Measurements from ENCODE around the gene TUBA1B. TPM values are rescaled to one million over a fixed set of nuclear protein-coding genes. Genes with fewer than 3 reads are reported as not detected.
"Not testable (repeated sequence)": the region's sequence is repeated elsewhere in the genome, so short reads cannot be mapped to it uniquely, and the experiment has no call there.

The TUBA1B gene
- total RNA-seq, result 1,075 and 1,939 TPM in 2 replicates

DNA sequence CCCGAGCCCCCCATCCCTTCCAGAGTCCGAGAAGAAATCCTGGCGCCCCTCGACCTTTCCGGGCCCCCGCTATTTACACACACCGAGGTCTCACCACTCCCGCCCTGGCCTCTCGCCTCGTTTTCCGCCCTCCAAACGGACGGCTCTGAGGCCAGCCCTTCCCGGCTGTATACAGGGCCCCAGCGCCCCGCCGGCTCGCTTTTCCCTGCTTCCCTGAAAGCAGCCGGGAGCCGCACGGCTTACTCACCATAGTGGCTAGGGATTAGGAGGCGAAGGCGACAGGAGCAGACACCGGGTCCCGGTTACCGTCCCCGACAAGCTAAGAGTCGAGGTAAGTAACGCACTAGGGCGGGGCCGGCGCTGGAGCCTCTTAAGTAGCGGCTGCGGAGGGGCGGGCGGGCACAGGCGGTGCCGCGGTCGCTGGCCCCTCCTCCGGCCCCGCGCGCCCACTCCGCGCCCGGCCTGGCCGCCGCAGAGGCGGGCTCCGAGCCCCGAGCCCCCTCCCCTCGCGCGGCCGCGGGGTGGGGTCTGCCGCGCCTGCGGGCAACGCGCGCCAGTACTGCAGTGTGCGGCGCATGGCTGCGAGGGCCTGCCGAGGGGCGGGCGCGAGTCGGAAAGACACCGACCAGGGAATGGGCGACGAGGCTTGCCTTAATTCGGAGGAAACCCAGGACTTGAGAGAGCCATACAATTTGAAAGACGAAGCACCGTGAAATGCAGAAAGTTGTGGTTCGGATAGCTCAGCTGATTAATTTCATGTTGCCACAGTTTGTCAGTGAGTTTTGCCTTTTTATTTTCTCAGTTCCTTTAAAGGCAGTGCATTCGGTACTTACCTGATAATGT lies at the start of gene TUBA1B:
Gene TUBA1B (minus strand): TSS at position 345 of the 843 bp plus-strand sequence. CDS start 95 bp downstream, at position 250.
- peak; percentile 92 for DNase-seq

DNA sequence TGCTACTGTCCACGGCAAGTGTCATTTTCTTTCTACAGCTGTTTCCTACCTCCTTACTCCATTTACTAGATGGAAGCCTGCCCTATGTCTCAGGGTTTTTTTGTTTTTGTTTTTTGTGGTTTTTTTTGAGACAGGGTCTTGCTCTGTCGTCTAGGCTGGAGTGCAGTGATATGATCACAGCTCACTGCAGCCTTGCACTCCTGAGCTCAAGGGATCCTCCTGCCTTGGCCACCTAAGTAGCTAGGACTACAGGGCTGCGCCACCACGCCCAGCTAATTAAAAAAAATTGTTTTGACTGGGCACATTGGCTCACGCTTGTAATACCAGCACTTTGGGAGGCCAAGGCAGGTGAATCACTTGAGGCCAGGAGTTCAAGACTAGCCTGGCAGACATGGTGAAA lies 43.0 kb upstream of the TUBA1B start:
- DNase-seq, result no peak

DNA sequence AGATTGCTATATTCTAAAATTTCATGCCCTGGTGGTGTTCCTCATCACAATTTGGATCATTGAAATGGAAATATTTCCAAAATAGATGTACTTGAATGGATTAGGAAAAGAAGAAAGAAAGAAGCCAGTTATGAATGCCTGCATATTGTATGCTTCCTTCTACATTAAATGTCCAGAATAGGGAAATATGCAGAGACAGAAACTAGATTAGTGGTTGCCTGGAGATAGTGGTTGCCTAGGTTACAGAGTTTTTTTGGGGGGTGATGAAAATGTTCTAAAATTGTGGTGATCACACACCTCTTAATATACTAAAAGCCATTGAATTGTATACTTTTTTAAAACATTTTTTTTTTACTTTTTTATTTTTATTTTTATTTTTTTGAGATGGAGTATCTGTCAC lies 39.7 kb upstream of the TUBA1B start:
- DNase-seq, result no peak

DNA sequence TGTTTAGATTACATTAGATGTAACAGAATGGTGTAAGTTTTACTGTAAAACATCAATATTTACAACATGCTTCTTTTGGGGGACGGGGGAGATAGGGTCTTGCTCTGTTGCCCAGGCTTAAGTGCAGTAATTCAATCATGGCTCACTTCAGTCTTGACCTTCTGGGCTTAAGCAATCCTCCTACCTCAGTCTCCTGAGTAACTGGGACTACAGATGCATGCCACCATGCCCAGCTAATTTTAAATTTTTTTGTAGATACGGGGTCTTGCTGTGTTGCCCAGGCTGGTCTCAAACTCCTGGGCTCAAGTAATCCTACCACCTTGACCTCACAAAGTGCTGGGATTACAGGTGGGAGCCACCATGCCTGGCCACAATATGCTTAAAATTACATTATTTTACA lies 33.9 kb upstream of the TUBA1B start:
- DNase-seq, result no peak

DNA sequence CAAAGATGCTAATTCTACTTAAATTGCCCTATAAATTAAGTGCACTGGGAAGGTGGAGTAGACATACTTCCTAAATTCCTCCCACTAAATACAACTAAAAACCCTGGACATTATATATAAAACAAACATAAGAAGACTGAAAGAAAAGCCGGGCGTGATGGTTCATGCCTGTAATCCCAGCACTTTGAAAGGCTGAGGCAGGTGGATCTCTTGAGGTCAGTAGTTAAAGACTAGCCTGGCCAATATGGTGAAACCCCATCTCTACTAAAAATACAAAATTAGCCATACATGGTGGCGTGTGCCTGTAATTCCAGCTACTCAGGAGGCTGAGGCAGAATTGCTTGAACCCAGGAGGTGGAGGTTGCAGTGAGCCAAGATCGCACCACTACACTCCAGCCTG lies 30.7 kb upstream of the TUBA1B start:
- not testable (repeated sequence) for DNase-seq

DNA sequence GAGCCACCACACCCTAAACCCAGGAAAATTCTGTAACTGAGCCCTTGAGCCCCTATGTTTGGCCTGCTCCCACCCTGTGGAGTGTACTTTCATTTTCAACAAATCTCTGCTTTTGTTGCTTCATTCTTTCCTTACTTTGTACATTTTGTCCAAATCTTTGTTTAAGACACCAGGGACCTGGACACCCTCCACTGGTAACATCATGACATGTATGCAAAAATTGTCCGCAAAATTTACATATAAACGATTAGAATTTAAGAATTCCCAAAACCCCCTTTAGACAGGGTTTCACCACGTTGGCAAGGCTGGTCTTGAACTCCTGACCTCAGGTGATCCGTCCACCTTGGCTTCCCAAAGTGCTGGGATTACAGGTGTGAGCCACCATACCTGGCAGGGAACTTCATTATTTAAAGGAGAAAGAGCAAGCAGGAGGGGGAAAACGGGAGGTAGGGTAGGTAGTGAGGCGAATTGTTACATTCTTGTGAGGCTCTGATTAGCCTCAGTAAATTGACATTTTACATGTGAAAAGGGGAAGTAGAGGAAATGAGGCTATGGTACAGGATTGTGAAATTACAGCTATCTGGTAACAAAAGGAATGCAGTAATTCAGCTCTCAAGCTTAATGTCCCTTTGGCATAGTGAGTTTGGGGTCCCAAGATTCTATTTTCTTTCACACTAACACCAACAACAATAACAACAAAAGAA lies 30.0 kb upstream of the TUBA1B start:
- peak; percentile 30 for DNase-seq

DNA sequence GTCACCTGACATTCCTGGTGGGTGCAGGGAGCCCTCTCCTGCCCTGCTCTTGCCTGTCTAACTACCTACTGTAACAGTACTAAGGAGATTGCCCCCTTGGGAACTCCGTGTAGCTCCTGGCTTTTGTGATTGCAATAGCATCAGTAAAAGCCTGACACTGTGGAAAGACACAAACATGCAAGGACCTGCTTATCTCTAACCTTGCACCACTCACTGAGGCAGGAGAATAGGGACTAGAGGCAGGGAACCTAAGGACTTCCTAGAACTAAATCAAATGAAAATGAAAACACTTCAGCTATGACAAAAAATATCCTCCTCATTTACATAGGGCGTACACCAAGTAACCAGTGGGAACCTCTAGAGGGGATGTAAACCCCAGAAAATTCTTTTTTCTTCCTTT lies 29.2 kb upstream of the TUBA1B start:
- no peak for DNase-seq

DNA sequence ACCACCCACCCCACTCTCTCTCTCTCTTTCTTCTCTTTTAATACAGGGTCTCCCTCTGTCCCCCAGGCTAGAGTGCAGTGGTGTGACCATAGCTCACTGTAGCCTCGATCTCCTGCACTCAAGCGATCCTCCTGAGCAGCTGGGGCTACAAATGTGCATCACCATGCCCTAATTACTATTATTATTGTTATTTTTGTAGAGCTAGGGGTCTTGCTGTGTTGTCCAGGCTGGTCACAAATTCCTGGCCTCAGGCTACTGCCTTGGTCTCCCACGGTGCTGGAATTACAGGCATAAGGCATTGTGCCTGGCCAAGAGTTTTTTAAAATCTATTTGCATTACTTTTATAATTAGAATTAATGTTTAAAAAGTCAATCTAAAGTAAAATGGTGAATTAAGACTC lies 23.0 kb upstream of the TUBA1B start:
- no peak for DNase-seq

DNA sequence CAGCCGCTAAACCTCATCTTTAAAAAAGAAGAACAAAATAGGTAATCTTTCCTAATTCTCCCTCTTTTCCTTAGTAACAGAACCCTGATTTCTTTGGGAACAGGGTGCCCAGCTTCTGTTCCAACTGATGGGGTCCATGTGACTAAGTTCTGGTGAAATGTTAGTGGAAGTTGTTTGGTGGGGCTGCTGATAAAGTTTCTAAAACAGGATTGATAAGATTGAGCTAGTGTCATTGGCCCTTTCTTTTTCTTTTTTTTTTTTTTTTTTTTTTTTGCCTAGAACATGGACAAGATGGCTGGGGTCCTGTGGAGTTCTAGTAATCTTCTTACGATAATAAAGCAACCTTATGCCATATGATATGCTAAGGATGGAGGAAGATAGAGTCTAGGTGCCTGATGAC lies 16.2 kb upstream of the TUBA1B start:
- no peak for DNase-seq

DNA sequence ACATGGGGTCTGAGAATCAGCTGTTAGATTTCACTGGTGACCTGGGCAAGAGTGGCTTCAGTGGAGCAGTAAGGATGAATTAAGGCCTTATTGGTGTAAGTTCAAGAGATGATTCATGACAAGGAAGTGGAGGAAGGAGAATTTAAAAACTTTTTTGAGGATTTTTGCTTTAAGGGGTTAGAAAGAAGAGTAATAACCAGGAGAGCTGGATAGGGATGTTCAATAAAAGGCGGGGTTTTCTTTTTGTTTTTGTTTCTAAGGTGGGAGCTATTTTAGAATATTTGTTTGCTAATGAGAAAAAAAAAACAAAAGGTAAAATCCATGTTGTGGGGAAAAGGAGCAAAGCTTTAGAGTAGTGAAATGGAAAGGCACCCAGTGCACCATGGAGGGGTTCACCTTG lies 15.2 kb upstream of the TUBA1B start:
- no peak for DNase-seq

DNA sequence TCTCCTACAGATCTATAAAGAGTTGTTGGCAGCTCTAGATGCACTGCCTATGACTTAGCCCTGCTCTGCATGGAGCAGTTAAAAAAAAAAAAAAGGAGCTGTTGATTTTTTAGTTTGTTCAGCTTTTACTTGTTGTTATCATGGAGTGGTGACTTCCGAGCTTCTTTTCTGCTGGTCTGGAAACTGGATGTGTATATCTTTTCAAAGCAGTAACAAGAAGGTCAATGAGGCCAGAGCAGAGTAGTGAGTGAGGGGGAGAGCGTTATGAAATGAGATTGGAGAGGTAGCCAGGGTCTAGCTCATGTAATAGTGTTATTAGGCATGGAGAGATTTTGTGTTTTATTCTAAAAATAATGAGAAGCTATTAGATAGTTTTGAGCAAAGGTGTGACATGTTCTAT lies 13.2 kb upstream of the TUBA1B start:
- no peak for DNase-seq

DNA sequence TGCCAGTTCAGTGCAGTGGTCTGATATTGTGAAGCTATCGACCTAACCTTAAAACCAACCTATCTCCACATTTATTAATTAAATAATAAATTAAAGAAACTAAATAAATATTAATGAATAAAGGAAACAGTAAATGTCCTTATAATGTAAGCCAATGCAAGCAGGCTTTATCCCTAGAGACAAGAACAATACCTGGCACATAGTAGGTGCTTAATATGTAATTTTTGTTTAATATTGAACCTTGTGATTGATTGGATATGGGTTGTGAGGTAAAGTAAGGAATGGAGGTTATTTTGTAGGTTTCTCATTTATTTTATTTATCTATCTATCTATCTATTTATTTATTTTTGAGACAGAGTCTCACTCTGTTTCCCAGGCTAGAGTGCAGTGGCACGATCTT lies 7.8 kb upstream of the TUBA1B start:
- no peak for DNase-seq

DNA sequence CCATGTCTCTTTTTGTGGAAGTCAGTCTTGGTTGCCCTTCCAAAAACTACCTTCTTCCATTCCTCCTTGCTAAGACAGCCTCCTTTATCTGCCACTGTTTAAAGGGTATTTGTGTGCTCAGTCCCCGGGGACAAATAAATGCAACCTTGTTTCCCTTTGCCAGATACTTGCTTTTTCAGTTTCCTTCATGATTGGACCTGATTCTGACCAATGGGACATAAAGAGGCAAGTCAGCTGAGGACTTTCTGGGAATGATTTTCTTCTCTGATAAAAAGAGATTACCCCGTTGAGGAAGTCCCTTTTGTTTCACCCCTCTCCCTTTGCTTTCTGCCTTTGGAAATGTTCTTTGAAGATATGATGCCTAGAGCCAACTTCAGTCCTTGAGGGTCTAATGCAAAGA lies 7.4 kb upstream of the TUBA1B start:
- no peak for DNase-seq

DNA sequence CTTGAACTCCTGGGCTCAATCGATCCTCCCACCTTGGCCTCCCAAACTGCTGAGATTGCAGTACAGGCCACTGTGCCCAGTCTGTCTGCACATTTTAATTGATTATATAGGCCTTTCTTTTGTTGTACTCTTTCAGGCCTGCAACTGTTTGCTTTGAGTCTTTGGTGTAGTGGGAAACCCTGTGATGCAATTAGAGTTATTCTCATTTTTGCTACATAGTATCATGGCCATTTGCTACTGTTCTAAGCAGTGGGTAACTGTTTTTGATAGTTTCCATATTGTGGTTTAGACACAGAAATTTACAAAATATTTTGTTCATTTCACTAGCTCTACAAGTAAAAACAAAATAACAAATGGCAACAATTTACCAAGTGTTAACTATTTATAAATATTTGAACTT lies 6.3 kb upstream of the TUBA1B start:
- DNase-seq, result no peak

DNA sequence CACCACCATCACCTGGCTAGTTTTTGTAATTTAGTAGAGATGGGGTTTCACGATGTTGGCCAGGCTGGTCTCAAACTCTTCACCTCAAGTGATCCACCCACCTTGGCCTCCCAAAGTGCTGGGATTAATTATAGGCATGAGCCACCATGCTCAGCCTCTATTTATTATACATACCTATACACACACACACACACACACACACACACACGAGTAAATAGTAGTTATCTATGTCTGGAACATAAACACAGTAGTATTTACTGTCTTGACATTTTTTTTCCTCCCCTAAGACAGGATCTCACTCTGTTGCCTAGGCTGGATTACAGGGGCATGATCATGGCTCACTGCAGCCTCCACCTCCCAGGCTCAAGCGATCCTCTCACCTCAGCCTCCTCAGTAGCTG lies 5.8 kb upstream of the TUBA1B start:
- DNase-seq, result not testable (repeated sequence)

DNA sequence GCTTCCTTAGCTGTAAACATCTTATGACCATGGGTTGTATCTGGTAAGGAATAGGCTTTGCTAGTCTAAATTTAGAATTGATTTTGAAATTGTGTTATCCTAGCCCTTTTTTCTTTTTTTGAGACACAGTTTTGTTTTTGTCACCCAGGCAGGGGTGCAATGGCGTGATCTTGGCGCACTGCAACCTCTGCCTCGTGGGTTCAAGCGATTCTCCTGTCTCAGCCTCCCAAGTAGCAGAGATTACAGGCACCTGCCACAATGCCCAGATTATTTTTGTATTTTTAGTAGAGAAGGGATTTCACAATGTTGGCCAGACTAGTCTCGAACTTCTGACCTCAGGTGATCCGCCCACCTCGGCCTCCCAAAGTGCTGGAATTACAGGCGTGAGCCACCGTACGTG lies 2.4 kb upstream of the TUBA1B start:
- no peak for DNase-seq

DNA sequence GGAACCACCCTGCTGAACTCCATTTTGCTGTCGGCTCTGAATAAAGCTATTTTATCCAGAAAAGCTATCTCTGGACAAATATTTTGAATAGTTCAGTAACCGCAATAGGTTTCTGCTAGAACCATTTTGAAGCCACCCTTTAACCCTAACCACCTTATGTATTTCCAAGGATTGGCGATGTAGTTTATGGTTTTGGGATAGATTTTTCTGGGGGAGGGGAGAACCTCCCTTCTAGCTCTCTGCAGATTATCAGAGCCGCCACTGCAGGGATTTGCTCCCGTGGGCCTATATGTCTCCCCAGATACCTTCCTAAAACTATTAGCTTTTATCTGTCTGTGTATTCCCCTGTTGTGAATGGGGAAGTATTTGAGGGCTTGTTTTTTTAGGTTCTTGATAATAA lies 1.8 kb upstream of the TUBA1B start:
- DNase-seq, result no peak

DNA sequence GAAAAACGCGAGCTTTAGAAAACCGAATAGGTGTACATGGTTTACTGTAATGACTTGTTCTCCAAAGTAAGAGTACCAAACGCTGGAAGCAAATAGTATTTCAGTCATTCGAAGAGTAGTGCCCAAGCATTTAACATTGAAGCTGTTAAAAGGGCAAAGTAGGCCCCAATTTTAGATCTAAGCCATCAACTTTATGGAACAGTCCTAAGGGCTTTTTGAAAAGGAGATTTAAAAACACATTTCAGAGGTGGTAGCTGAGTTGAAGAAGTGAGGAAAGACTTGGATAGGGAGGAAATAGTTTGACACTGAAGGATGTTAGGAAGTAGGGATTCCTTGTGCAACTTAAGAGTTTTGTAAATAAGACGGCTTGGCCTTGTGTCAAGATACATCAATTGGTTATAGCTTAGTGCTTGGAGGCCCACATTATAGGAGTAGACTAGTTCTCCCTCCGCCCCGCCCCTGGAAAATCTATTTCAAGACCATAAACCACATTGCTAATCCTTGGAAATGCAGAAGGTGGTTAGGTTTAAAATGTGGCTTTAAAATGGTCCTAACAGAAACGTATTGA lies 783 bp upstream of the TUBA1B start:
- peak; percentile 30 for DNase-seq

DNA sequence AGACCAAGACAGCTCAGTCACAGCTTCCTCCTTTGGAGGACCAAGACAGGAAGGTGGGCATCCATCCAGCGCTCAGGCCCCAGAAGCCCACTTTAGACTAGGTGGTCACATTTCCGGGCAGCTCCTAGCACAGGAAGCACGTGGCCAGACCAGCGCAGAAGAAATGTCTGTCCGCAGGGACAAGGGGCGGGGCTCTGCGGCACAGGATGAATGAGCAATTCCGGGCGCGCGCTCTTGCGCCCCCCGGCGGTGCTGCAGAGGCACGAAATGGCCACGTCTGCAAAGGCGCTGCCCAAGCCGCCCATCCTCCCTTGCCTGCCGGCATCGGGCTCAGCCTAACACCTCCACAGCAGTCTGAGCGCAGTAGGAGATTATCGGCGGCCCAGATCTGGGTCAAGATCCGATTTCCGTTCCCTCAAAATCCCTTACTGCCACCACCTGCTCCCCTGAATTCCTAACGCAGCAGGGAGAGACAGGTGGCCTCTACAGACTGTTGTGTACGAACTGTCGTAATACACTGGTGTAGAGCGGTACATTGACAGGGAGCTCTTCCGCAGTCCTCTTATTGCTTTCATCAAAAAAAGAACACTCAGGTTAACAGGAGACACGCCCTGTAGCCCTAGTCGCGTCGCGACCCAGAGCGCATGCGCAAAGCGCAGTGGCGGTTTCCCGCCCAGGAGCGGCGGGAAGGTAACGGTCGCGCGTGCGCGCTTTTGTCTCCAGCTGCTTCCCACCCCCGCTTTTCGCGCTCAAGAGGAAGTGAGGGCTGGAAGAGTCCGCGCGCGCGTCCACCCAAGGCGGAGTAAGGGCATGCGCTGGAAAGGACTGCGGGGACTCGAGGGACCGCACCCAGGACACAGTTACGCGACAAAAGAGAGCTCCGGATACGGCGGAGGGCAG lies 794 bp downstream of the TUBA1B start:
- DNase-seq, result peak; percentile 97

DNA sequence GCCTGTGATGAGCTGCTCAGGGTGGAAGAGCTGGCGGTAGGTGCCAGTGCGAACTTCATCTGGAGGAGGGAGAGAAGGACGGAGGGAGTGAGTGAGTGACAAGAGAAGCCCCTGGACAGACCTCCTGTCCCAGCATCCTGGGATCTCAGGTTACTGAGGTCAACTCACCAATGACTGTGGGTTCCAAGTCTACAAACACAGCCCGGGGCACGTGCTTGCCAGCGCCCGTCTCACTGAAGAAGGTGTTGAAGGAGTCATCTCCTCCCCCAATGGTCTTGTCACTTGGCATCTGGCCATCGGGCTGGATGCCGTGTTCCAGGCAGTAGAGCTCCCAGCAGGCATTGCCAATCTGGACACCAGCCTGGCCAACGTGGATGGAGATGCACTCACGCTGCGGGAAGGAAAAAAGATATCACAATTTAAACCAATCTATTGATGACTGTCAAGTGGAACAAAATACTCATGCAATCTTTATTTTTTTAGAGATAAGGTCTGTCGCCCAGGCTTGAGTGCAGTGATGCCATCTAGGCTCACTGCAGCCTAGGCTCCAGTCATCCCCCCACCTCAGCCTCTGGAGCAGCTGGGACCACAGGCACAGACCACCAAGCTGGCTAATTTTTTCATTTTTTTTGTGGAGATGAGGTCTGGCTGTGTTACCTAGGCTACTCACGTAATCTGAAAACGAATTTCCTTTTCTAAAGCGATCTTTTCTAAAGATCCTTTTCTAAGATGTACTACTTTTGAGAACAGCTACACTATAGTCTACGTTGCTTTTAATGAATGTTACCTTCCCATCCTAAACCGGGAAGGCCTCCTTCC lies 1.7 kb downstream of the TUBA1B start:
- peak; percentile 11 for DNase-seq

DNA sequence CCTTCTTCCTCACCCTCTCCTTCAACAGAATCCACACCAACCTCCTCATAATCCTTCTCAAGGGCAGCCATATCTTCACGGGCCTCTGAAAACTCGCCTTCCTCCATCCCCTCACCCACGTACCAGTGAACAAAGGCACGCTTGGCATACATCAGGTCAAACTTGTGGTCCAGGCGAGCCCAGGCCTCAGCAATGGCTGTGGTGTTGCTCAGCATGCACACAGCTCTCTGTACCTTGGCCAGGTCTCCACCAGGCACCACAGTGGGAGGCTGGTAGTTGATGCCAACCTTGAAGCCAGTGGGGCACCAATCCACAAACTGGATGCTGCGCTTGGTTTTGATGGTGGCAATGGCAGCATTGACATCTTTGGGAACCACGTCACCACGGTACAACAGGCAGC lies 3.2 kb downstream of the TUBA1B start:
- DNase-seq, result not testable (repeated sequence)

Measured in dermis blood vessel endothelial cell (primary cell).